Neuronal stem cell (in vitro differentiated cells): Measurements from ENCODE around the gene NAB2.
A peak's percentile ranks its signal among the peaks of the same experiment; 100 is the strongest.
"Not testable (repeated sequence)": the region's sequence is repeated elsewhere in the genome, so short reads cannot be mapped to it uniquely, and the experiment has no call there.

Experiments used
- DNase-seq: peaks from one replicate; pipeline ENCODE4 v3.0.0-alpha.2; 2013; ENCODE audit warnings: low spot score
- H2AFZ ChIP-seq: one replicate; pipeline ENCODE4 v1.6.1; 2013; ENCODE audit warnings: mild to moderate bottlenecking, low read length, inconsistent platforms
- H2AK5ac ChIP-seq: 2 replicates; pipeline ENCODE4 v1.6.1; 2013; ENCODE audit warnings: low read depth, mild to moderate bottlenecking, inconsistent platforms, low read length, moderate library complexity, mixed read lengths
- H2BK120ac ChIP-seq: 2 replicates; pipeline ENCODE4 v1.6.1; 2013; ENCODE audit warnings: low read depth, mild to moderate bottlenecking, inconsistent platforms, low read length, moderate library complexity, mixed read lengths
- H2BK12ac ChIP-seq: one replicate; pipeline ENCODE4 v1.6.1; 2013; ENCODE audit warnings: low read length, inconsistent platforms
- H2BK15ac ChIP-seq: 2 replicates; pipeline ENCODE4 v1.6.1; 2013; ENCODE audit warnings: mild to moderate bottlenecking, low read length, inconsistent platforms, mixed read lengths
- H2BK5ac ChIP-seq: one replicate; pipeline ENCODE4 v1.6.1; 2013; ENCODE audit warnings: inconsistent platforms, mild to moderate bottlenecking, low read length, moderate library complexity
- H3K14ac ChIP-seq: one replicate; pipeline ENCODE4 v1.6.1; 2013; ENCODE audit warnings: low read length, inconsistent platforms
- H3K18ac ChIP-seq: 2 replicates; pipeline ENCODE4 v1.6.1; 2013; ENCODE audit warnings: low read length, inconsistent platforms
- H3K23ac ChIP-seq: 2 replicates; pipeline ENCODE4 v1.6.1; 2013; ENCODE audit warnings: low read depth, mild to moderate bottlenecking, mixed read lengths, low read length, inconsistent platforms; ENCODE audit not compliant: poor library complexity
- H3K27ac ChIP-seq: replicated peaks from 3 replicates; pipeline ENCODE4 v1.5.1; 2013; ENCODE audit warnings: low read length, inconsistent platforms
- H3K27me3 ChIP-seq, 3 experiments: 2 replicates each; pipeline ENCODE4 v1.6.1; 2013; ENCODE audit warnings: low read length in 3 of 3, mild to moderate bottlenecking in 2 of 3, inconsistent platforms in 1 of 3, low read depth in 1 of 3, mixed read lengths in 1 of 3, moderate library complexity in 1 of 3; ENCODE audit not compliant: control insufficient read depth in 3 of 3, insufficient read depth in 3 of 3
- H3K36me3 ChIP-seq, 2 donors: replicated peaks in 1 of 2; 2 replicates each; pipeline ENCODE4 v1.6.1; 2013; ENCODE audit warnings: low read length in 2 of 2; ENCODE audit not compliant: control insufficient read depth in 2 of 2, insufficient read depth in 2 of 2
- H3K4ac ChIP-seq: 2 replicates; pipeline ENCODE4 v1.6.1; 2013; ENCODE audit warnings: inconsistent platforms, mild to moderate bottlenecking, low read length, moderate library complexity
- H3K4me1 ChIP-seq, 2 donors: 1 replicate in 1 of 2; 2 replicates in 1 of 2; pipeline ENCODE4 v1.6.1; 2013; ENCODE audit warnings: low read length in 2 of 2, low read depth in 1 of 2; ENCODE audit not compliant: control insufficient read depth in 2 of 2, insufficient read depth in 1 of 2
- H3K4me2 ChIP-seq: one replicate; pipeline ENCODE4 v1.6.1; 2013; ENCODE audit warnings: mild to moderate bottlenecking, low read length, inconsistent platforms; ENCODE audit not compliant: insufficient read depth, poor library complexity, severe bottlenecking
- H3K4me3 ChIP-seq, 2 donors: 2 replicates each; pipeline ENCODE4 v1.5.1; 2013; ENCODE audit warnings: low read length in 2 of 2, mild to moderate bottlenecking in 2 of 2, inconsistent platforms in 1 of 2, moderate library complexity in 1 of 2
- H3K79me1 ChIP-seq: one replicate; pipeline ENCODE4 v1.6.1; 2013; ENCODE audit warnings: low read depth, mild to moderate bottlenecking, inconsistent platforms, low read length, moderate library complexity
- H3K9ac ChIP-seq: one replicate; pipeline ENCODE4 v1.6.1; 2013; ENCODE audit warnings: mild to moderate bottlenecking, low read depth, low read length, inconsistent platforms; ENCODE audit not compliant: poor library complexity
- H3K9me3 ChIP-seq, 2 donors: replicated peaks in 1 of 2; 2 replicates each; pipeline versions ENCODE3 to v1.6.1; 2013; ENCODE audit warnings: low read length in 2 of 2, mild to moderate bottlenecking in 2 of 2, inconsistent platforms in 1 of 2, low read depth in 1 of 2, mixed read lengths in 1 of 2, moderate library complexity in 1 of 2; ENCODE audit not compliant: control insufficient read depth in 2 of 2, insufficient read depth in 1 of 2
- H4K8ac ChIP-seq: one replicate; pipeline ENCODE4 v1.6.1; 2013; ENCODE audit warnings: low read depth, mild to moderate bottlenecking, inconsistent platforms, low read length, moderate library complexity
- H4K91ac ChIP-seq: one replicate; pipeline ENCODE4 v1.6.1; 2013; ENCODE audit warnings: low read length, low read depth, mild to moderate bottlenecking, inconsistent platforms; ENCODE audit not compliant: poor library complexity
- WGBS, 2 donors: extraction: QIAGEN DNeasy Blood & Tissue Kit; methylation state at CpG; one replicate each; pipeline ENCODE4 v1.1.7; 2013; ENCODE audit warnings: missing lambda C conversion rate in 2 of 2, mixed read lengths in 1 of 2; ENCODE audit not compliant: insufficient read length in 2 of 2, insufficient replicate concordance in 1 of 2; ENCODE audit errors: extremely low coverage in 2 of 2; 5-methylcytosine and 5-hydroxymethylcytosine counted together

Gene NAB2

GRCh38 chr12:57049890-57050289 lies 39.0 kb upstream of the NAB2 start, which contains the start of gene MYO1A:
TSS of gene MYO1A (minus strand) at chr12:57050129. CDS start at chr12:57048323, 1,806 bp downstream.
- H2AK5ac ChIP-seq = no peak within 1 kb of the TSS
- no peak within 1 kb of the TSS for H3K14ac ChIP-seq
- no peak within 1 kb of the TSS for H2BK15ac ChIP-seq
- H3K79me1 ChIP-seq = no peaks in the 10 kb centered on the region
- no peak within 1 kb of the TSS for H2BK12ac ChIP-seq
- H3K4me1 ChIP-seq = peaks cover 0 to 2% of the 10 kb centered on the region in 2 donors
- no peak within 1 kb of the TSS for H3K9ac ChIP-seq
- H4K91ac ChIP-seq = no peak within 1 kb of the TSS
- H3K27ac ChIP-seq = no peak within 1 kb of the TSS
- no peak within 1 kb of the TSS for H3K23ac ChIP-seq
- H2BK5ac ChIP-seq = no peak within 1 kb of the TSS
- peak; percentile 17 for DNase-seq
- no peak within 1 kb of the TSS for H2BK120ac ChIP-seq
- H3K36me3 ChIP-seq = peaks cover 0 to 5% of the 10 kb centered on the region in 2 donors
- H3K4me2 ChIP-seq = no peak within 1 kb of the TSS
- H2AFZ ChIP-seq = no peak within 1 kb of the TSS
- WGBS, 2 donors = no CpG with 5 or more reads among the region's 2 CpGs
- peaks cover 0 to 26% (median 0%) of the 10 kb centered on the region in 3 experiments for H3K27me3 ChIP-seq
- no peak within 1 kb of the TSS for H3K18ac ChIP-seq
- no peak within 1 kb of the TSS for H4K8ac ChIP-seq
- H3K4me3 ChIP-seq = no peak within 1 kb of the TSS
- peaks cover 0 to 3% of the 10 kb centered on the region in 2 donors for H3K9me3 ChIP-seq
- H3K4ac ChIP-seq = no peak within 1 kb of the TSS

GRCh38 chr12:57051011-57051410 lies 37.9 kb upstream of the NAB2 start:
- H3K4me2 ChIP-seq = no peak overlapping the region
- peaks cover 0 to 17% (median 0%) of the 10 kb centered on the region in 3 experiments for H3K27me3 ChIP-seq
- H3K4me3 ChIP-seq = no peak overlapping the region
- no peak overlapping the region for H2BK12ac ChIP-seq
- H3K18ac ChIP-seq = no peak overlapping the region
- H3K4me1 ChIP-seq = peaks cover 0 to 2% of the 10 kb centered on the region in 2 donors
- H3K27ac ChIP-seq = no peak overlapping the region
- H2AFZ ChIP-seq = no peak overlapping the region
- no CpG with 5 or more reads among the region's 1 CpG for WGBS, 2 donors
- H2BK5ac ChIP-seq = no peak overlapping the region
- H2BK15ac ChIP-seq = no peak overlapping the region
- no peak overlapping the region for H3K4ac ChIP-seq
- H2AK5ac ChIP-seq = no peak overlapping the region
- peaks cover 0 to 3% of the 10 kb centered on the region in 2 donors for H3K9me3 ChIP-seq
- H3K14ac ChIP-seq = no peak overlapping the region
- H3K79me1 ChIP-seq = no peaks in the 10 kb centered on the region
- H3K9ac ChIP-seq = no peak overlapping the region
- peaks cover 0 to 15% of the 10 kb centered on the region in 2 donors for H3K36me3 ChIP-seq
- DNase-seq = no peak
- H4K8ac ChIP-seq = no peak overlapping the region
- no peak overlapping the region for H4K91ac ChIP-seq
- H3K23ac ChIP-seq = no peak overlapping the region
- no peak overlapping the region for H2BK120ac ChIP-seq

DNA sequence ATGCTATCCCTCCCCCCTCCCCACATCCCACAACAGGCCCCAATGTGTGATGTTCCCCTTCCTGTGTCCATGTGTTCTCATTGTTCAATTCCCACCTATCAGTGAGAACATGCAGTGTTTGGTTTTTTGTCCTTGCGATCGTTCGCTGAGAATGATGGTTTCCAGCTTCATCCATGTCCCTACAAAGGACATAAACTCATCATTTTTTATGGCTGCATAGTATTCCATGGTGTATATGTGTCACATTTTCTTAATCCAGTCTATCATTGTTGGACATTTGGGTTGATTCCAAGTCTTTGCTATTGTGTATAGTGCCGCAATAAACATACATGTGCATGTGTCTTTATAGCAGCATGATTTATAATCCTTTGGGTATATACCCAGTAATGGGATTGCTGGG lies 35.8 kb upstream of the NAB2 start:
- H3K79me1 ChIP-seq, H3K23ac ChIP-seq, H3K4me2 ChIP-seq, H3K9me3 ChIP-seq, H3K4ac ChIP-seq, H3K4me3 ChIP-seq, H4K8ac ChIP-seq, H3K18ac ChIP-seq, H4K91ac ChIP-seq, H2BK12ac ChIP-seq, H2AFZ ChIP-seq, H3K9ac ChIP-seq, H3K27ac ChIP-seq, H2BK5ac ChIP-seq, H3K4me1 ChIP-seq, H2AK5ac ChIP-seq, H2BK15ac ChIP-seq, H2BK120ac ChIP-seq, DNase-seq, H3K14ac ChIP-seq, H3K27me3 ChIP-seq: not testable (repeated sequence)
- WGBS, 2 donors = no CpG with 5 or more reads among the region's 4 CpGs
- H3K36me3 ChIP-seq = peaks cover 9 to 36% of the 10 kb centered on the region in 2 donors

DNA sequence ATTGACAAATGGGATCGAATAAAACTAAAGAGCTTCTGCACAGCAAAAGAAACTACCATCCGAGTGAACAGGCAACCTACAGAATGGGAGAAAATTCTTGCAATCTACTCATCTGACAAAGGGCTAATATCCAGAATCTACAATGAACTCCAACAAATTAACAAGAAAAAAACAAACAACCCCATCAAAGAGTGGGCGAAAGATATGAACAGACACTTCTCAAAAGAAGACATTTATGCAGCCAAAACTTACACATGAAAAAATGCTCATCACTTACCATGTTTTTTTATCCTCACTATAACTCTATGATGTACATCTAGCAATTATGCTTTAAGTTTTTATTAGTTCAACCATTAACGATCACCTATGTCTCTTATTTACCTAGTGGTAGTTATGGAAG lies 35.0 kb upstream of the NAB2 start:
- not testable (repeated sequence) for H3K27ac ChIP-seq, H4K91ac ChIP-seq, H3K4me2 ChIP-seq, H2AFZ ChIP-seq, H3K18ac ChIP-seq, H2AK5ac ChIP-seq, H3K14ac ChIP-seq, H3K79me1 ChIP-seq, H4K8ac ChIP-seq, H2BK12ac ChIP-seq, DNase-seq, H2BK15ac ChIP-seq, H2BK120ac ChIP-seq, H3K9me3 ChIP-seq, H3K23ac ChIP-seq, H3K27me3 ChIP-seq, H3K4ac ChIP-seq, H3K4me1 ChIP-seq, H2BK5ac ChIP-seq, H3K4me3 ChIP-seq, H3K9ac ChIP-seq
- H3K36me3 ChIP-seq = peaks cover 16 to 44% of the 10 kb centered on the region in 2 donors
- no CpG with 5 or more reads among the region's 4 CpGs for WGBS, 2 donors
